IMR-90 (cell line): ENCODE measurements around the gene BTN3A1. TPM values are rescaled to one million over a fixed set of nuclear protein-coding genes. Genes with fewer than 3 reads are reported as not detected.

Experiments
- ATAC-seq: fragments of 200-7000 bp; cut with Tn5 transposase; 2 replicates; pipeline ENCODE4 v1.9.1; 2020; ENCODE audit warnings: low read depth, mild to moderate bottlenecking, moderate library complexity
- BruUV-seq: library from RNA; stranded (reverse); fragments of 400-500 nt; replicated peaks from 2 replicates; lab custom pipeline; 2021; lab: Mats Ljungman, UMichigan
- CTCF ChIA-PET: fragments of 300-600 bp; formaldehyde crosslinking; extraction: SDS; loops from one replicate; lab custom pipeline; 2021; ENCODE audit warnings: antibody characterized with exemption; lab: Yijun Ruan, JAX
- POLR2A ChIA-PET: fragments of 300-600 bp; sonication (Branson Sonifier 250); formaldehyde crosslinking; loops from one replicate; lab custom pipeline; 2022; ENCODE audit warnings: antibody characterized with exemption; ENCODE audit not compliant: unreplicated experiment; lab: Charles Lee
- DNase-seq: peaks from one replicate; pipeline ENCODE4 v3.0.0; 2013
- H2AFZ ChIP-seq: replicated peaks from 2 replicates; pipeline ENCODE3; 2013; ENCODE audit warnings: low read length, mild to moderate bottlenecking; ENCODE audit not compliant: poor library complexity
- H2AK5ac ChIP-seq: 2 replicates; pipeline ENCODE4 v1.6.1; 2013; ENCODE audit warnings: low read depth, low read length, inconsistent platforms
- H2AK9ac ChIP-seq: replicated peaks from 2 replicates; pipeline ENCODE3; 2013; ENCODE audit warnings: mild to moderate bottlenecking, low read depth, low read length, moderate library complexity; ENCODE audit not compliant: poor library complexity
- H2BK120ac ChIP-seq: 2 replicates; pipeline ENCODE4 v1.6.1; 2013; ENCODE audit warnings: low read depth, low read length, inconsistent platforms
- H2BK15ac ChIP-seq: 3 replicates; pipeline ENCODE4 v1.6.1; 2013; ENCODE audit warnings: low read depth, low read length, inconsistent platforms
- H2BK20ac ChIP-seq: 2 replicates; pipeline ENCODE4 v1.6.1; 2013; ENCODE audit warnings: low read depth, mild to moderate bottlenecking, inconsistent platforms, low read length, moderate library complexity
- H2BK5ac ChIP-seq: 2 replicates; pipeline ENCODE4 v1.6.1; 2013; ENCODE audit warnings: mild to moderate bottlenecking, low read depth, low read length, inconsistent platforms; ENCODE audit not compliant: poor library complexity, severe bottlenecking
- H3K14ac ChIP-seq: replicated peaks from 2 replicates; pipeline ENCODE4 v1.6.1; 2013; ENCODE audit warnings: low read depth, low read length, inconsistent platforms
- H3K18ac ChIP-seq: 2 replicates; pipeline ENCODE4 v1.6.1; 2013; ENCODE audit warnings: low read depth, low read length, control low read depth
- H3K23ac ChIP-seq: 2 replicates; pipeline ENCODE4 v1.6.1; 2013; ENCODE audit warnings: low read depth, low read length, inconsistent platforms
- H3K27ac ChIP-seq: 2 replicates; pipeline ENCODE4 v1.5.1; 2013; ENCODE audit warnings: mild to moderate bottlenecking, control low read depth, low read length; ENCODE audit not compliant: insufficient read depth
- H3K27me3 ChIP-seq: 2 replicates; pipeline ENCODE4 v1.6.1; 2013; ENCODE audit warnings: low read length; ENCODE audit not compliant: control insufficient read depth, insufficient read depth
- H3K36me3 ChIP-seq: 2 replicates; pipeline ENCODE4 v1.6.1; 2013; ENCODE audit warnings: low read length, mixed read lengths; ENCODE audit not compliant: control insufficient read depth, insufficient read depth
- H3K4ac ChIP-seq: 2 replicates; pipeline ENCODE4 v1.6.1; 2013; ENCODE audit warnings: low read depth, low read length, inconsistent platforms
- H3K4me1 ChIP-seq: 2 replicates; pipeline ENCODE4 v1.6.1; 2013; ENCODE audit warnings: low read length, mixed read lengths; ENCODE audit not compliant: control insufficient read depth, insufficient read depth
- H3K4me2 ChIP-seq: 2 replicates; pipeline ENCODE4 v1.6.1; 2013; ENCODE audit warnings: low read depth, mild to moderate bottlenecking, control low read depth, low read length, moderate library complexity
- H3K4me3 ChIP-seq: 2 replicates; pipeline ENCODE4 v1.5.1; 2013; ENCODE audit warnings: low read depth, mild to moderate bottlenecking, control low read depth, low read length, moderate library complexity; ENCODE audit not compliant: insufficient read depth
- H3K56ac ChIP-seq: 2 replicates; pipeline ENCODE4 v1.6.1; 2013; ENCODE audit warnings: low read length, inconsistent platforms; ENCODE audit not compliant: insufficient read depth; ENCODE audit errors: extremely low read depth
- H3K79me1 ChIP-seq, 2 experiments: 2 replicates each; pipeline ENCODE4 v1.6.1; 2013; ENCODE audit warnings: low read length in 2 of 2, inconsistent platforms in 1 of 2, low read depth in 1 of 2
- H3K9ac ChIP-seq: 2 replicates; pipeline ENCODE4 v1.6.1; 2013; ENCODE audit warnings: low read depth, low read length, control low read depth
- H3K9me1 ChIP-seq: 2 replicates; pipeline ENCODE4 v1.6.1; 2013; ENCODE audit warnings: low read length, inconsistent platforms; ENCODE audit not compliant: insufficient read depth
- H3K9me3 ChIP-seq: 2 replicates; pipeline ENCODE4 v1.6.1; 2013; ENCODE audit warnings: low read length; ENCODE audit not compliant: control insufficient read depth, insufficient read depth
- H4K20me1 ChIP-seq: 2 replicates; pipeline ENCODE4 v1.6.1; 2013; ENCODE audit warnings: low read length, inconsistent platforms; ENCODE audit not compliant: insufficient read depth
- H4K5ac ChIP-seq: 2 replicates; pipeline ENCODE4 v1.6.1; 2013; ENCODE audit warnings: mild to moderate bottlenecking, low read depth, low read length, control low read depth
- H4K8ac ChIP-seq, 2 experiments: 2 replicates each; pipeline ENCODE4 v1.6.1; 2013; ENCODE audit warnings: low read depth in 2 of 2, low read length in 2 of 2, control low read depth in 1 of 2, inconsistent platforms in 1 of 2
- H4K91ac ChIP-seq: 2 replicates; pipeline ENCODE4 v1.6.1; 2013; ENCODE audit warnings: low read depth, low read length, inconsistent platforms; ENCODE audit not compliant: insufficient read depth
- BHLHE40 ChIP-seq: fragments of 150-350 bp; IDR thresholded peaks from 2 replicates; pipeline ENCODE4 v1.6.1; 2016; ENCODE audit warnings: mild to moderate bottlenecking, low read depth, low read length
- CEBPB ChIP-seq: IDR thresholded peaks from 2 replicates; pipeline ENCODE4 v1.6.1; 2012; ENCODE audit warnings: low read depth, low read length, improper control_type of control experiment
- CHD1 ChIP-seq: IDR thresholded peaks from 2 replicates; pipeline ENCODE4 v1.6.1; 2012; ENCODE audit warnings: low read depth, low read length, improper control_type of control experiment
- CTCF ChIP-seq: conservative IDR thresholded peaks from 2 replicates; pipeline ENCODE4 v1.5.1; 2012; ENCODE audit warnings: mild to moderate bottlenecking, low read depth, low read length, improper control_type of control experiment
- FOS ChIP-seq: fragments of 150-350 bp; IDR thresholded peaks from 2 replicates; pipeline ENCODE4 v1.6.1; 2016; ENCODE audit warnings: low read depth, low read length
- MAFK ChIP-seq: IDR thresholded peaks from 2 replicates; pipeline ENCODE4 v1.6.1; 2012; ENCODE audit warnings: low read depth, low read length, improper control_type of control experiment
- MAZ ChIP-seq: IDR thresholded peaks from 2 replicates; pipeline ENCODE4 v1.6.1; 2012; ENCODE audit warnings: low read depth, mild to moderate bottlenecking, low read length, improper control_type of control experiment, moderate library complexity, borderline replicate concordance
- MXI1 ChIP-seq: IDR thresholded peaks from 2 replicates; pipeline ENCODE4 v1.6.1; 2012; ENCODE audit warnings: low read depth, mild to moderate bottlenecking, low read length, moderate library complexity, borderline replicate concordance
- POLR2A ChIP-seq: IDR thresholded peaks from 2 replicates; pipeline ENCODE4 v1.6.1; 2012; ENCODE audit warnings: mild to moderate bottlenecking, low read depth, low read length
- RCOR1 ChIP-seq: IDR thresholded peaks from 2 replicates; pipeline ENCODE4 v1.6.1; 2012; ENCODE audit warnings: mild to moderate bottlenecking, low read length, improper control_type of control experiment; ENCODE audit not compliant: insufficient replicate concordance
- SMC3 ChIP-seq: fragments of 150-350 bp; IDR thresholded peaks from 2 replicates; pipeline ENCODE4 v1.6.1; 2016; ENCODE audit warnings: low read depth, mild to moderate bottlenecking, antibody characterized with exemption, low read length, moderate library complexity
- WGBS, 2 experiments: methylation state at CpG; one replicate each; pipeline versions ENCODE4 v1.1.5 to v1.1.7; 2013; ENCODE audit warnings: missing lambda C conversion rate in 2 of 2; ENCODE audit not compliant: insufficient read length in 1 of 2; ENCODE audit errors: extremely low coverage in 2 of 2; 5-methylcytosine and 5-hydroxymethylcytosine counted together
- dilution Hi-C: fragments of 300-500 bp; cut with HindIII; formaldehyde crosslinking; loops from one replicate; pipeline ENCODE4 v1.14.3; 2018; ENCODE audit warnings: low sequenced_read_pairs; ENCODE audit not compliant: unreplicated experiment
- in situ Hi-C: fragments of 300-500 bp; cut with MboI; formaldehyde crosslinking; loops from 3 replicates; pipeline ENCODE4 v1.14.3; 2019; ENCODE audit warnings: low sequenced_read_pairs, inconsistent platforms, mixed read lengths
- intact Hi-C: fragments of 100-400 bp; cut with micrococcal nuclease; formaldehyde crosslinking; loops from 2 replicates; pipeline ENCODE4 v1.10.0; 2022
- polyA plus RNA-seq, 3 experiments: library from polyadenylated mRNA; depleted of rRNA; stranded (reverse); fragments of >200 nt; gene quantifications; 2 replicates each; pipeline ENCODE4 v1.2.3, GENCODE V29; 2012; ENCODE audit warnings: low replicate concordance in 1 of 3
- total RNA-seq: library from RNA; depleted of rRNA; stranded (reverse); fragments of >200 nt; gene quantifications from 2 replicates; pipeline ENCODE4 v1.2.3, GENCODE V29; 2012
- TF ChIP-seq, protein P1 (sequence below): fragments of 150-350 bp; IDR thresholded peaks from 2 replicates; pipeline ENCODE4 v1.6.1; 2017; ENCODE audit warnings: mild to moderate bottlenecking, antibody characterized with exemption, low read length, low read depth
- TF ChIP-seq, protein P2 (sequence below): fragments of 150-350 bp; IDR thresholded peaks from 2 replicates; pipeline ENCODE4 v1.6.1; 2016; ENCODE audit warnings: low read depth, mild to moderate bottlenecking, low read length, moderate library complexity, borderline replicate concordance

BTN3A1 gene
- total and polyA plus RNA-seq, 2 of the 4 experiments (the other 2 are of a cell fraction): 14.4 to 16.5 TPM

- Histone ChIP-seq H2BK20ac (no peak overlapping the region), H4K20me1 (no peaks in the 10 kb centered on the region), H3K79me1 (peaks cover 0 to 3% of the 10 kb centered on the region in 2 experiments; a peak in 1 of 4 replicates), H2AFZ (no peak overlapping the region), H3K14ac (no peak overlapping the region), H4K5ac (no peak overlapping the region), H3K36me3 (no peaks in the 10 kb centered on the region), H3K4me1 (peaks cover 5% of the 10 kb centered on the region), H3K9me3 (no peaks in the 10 kb centered on the region; the same call in 1 of the 2 replicates), H2AK5ac (no peak overlapping the region), H4K91ac (no peak overlapping the region), H3K56ac (no peak overlapping the region), H3K27me3 (no peaks in the 10 kb centered on the region), H3K18ac (no peak overlapping the region), H3K4me2 (no peak overlapping the region), H3K27ac (no peak overlapping the region), H3K4ac (no peak overlapping the region), H3K23ac (no peak overlapping the region), H4K8ac (no peak overlapping the region), H2BK5ac (no peak overlapping the region), H3K4me3 (no peak overlapping the region), H2BK120ac (no peak overlapping the region), H2BK15ac (no peak overlapping the region), H3K9me1 (peaks cover 2% of the 10 kb centered on the region; the same call in 1 of the 2 replicates), H2AK9ac (no peak overlapping the region), H3K9ac (no peak overlapping the region)
- no peak for DNase-seq
- dilution Hi-C loops (no loop called here), intact Hi-C loops (no loop called here), in situ Hi-C loops (no loop called here)
- ChIA-PET CTCF (no interaction called here), POLR2A (no interaction called here)
- BruUV-seq: no TSS peak
- TF ChIP-seq CEBPB (no peak), RCOR1 (no peak), CTCF (no peak), MXI1 (no peak), MAZ (no peak), SMC3 (no peak), POLR2A (no peak), MAFK (no peak), BHLHE40 (no peak), CHD1 (no peak), FOS (no peak)
- TF ChIP-seq, protein P1, sequence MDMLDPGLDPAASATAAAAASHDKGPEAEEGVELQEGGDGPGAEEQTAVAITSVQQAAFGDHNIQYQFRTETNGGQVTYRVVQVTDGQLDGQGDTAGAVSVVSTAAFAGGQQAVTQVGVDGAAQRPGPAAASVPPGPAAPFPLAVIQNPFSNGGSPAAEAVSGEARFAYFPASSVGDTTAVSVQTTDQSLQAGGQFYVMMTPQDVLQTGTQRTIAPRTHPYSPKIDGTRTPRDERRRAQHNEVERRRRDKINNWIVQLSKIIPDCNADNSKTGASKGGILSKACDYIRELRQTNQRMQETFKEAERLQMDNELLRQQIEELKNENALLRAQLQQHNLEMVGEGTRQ: no peak
- TF ChIP-seq, protein P2, sequence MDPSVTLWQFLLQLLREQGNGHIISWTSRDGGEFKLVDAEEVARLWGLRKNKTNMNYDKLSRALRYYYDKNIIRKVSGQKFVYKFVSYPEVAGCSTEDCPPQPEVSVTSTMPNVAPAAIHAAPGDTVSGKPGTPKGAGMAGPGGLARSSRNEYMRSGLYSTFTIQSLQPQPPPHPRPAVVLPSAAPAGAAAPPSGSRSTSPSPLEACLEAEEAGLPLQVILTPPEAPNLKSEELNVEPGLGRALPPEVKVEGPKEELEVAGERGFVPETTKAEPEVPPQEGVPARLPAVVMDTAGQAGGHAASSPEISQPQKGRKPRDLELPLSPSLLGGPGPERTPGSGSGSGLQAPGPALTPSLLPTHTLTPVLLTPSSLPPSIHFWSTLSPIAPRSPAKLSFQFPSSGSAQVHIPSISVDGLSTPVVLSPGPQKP: no peak
- ATAC-seq: no peak
- WGBS, 2 experiments: no CpG with 5 or more reads among the region's 1 CpG
Observed at GRCh38 chr6:26437550-26437949, 35.5 kb downstream of the BTN3A1 start.
